NK-92 treated with Interleukin-12 subunit alpha and Interleukin-12 subunit beta, amount 100 ng/mL, for 24 hours (cell line): Measurements from ENCODE around the gene NKAIN2.

ENCODE experiments used
- DNase-seq: peaks from one replicate; lab custom pipeline; 2025; lab: John Stamatoyannopoulos, UW

NKAIN2 gene

DNA sequence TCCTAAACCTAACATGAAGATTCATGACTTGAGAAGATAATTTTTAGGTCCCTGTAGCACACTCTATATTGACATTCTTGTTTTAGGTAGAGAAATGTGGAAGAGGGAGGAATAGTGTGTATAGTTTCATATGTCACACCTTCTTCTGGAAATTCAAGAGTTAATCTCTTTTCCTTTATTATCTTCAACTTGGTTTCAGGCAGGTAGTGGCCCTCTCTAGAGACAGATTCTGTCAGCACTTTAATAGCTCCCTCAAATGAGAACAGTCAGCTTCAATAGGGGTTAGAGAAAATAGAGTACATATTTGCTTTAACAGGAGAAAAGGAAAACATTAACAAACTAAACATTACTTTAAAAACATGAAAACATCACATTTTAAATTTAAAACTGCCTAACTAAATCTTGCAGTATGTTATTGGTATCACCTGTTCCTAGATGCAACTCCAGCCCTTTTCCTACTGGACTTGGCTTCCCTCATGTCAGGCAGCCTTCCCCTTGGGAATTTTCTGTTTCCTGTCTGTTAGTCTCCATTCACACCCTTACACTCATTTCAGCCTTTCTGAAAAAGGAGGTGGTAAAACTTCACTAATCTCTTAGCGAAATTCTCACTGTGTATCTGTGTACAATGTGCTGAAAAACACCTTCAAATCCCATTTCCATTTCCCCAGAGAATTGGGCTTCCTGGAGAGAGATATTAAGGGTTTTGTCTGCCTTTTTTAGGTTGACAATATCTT is 966.3 kb downstream of the NKAIN2 start:
- DNase-seq = no peak

DNA sequence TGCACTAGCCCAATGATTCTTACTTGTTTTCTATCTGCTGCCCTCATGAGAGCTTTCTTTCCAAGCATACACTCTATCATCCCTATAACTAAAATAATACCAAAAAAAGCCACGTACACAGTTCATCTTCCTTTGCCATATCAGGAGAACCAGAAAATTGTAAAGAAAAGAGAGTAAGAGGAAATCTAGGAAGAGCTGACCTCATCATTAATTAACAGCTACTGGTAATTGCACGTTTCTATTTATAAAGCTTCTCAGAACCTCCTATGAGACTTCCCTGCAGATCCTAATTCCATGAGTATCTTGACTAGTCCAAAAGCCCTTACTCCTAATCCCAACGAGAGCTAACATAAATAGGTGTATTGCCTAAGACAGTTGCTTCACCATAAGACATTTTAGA is 967.1 kb downstream of the NKAIN2 start:
- DNase-seq = no peak

DNA sequence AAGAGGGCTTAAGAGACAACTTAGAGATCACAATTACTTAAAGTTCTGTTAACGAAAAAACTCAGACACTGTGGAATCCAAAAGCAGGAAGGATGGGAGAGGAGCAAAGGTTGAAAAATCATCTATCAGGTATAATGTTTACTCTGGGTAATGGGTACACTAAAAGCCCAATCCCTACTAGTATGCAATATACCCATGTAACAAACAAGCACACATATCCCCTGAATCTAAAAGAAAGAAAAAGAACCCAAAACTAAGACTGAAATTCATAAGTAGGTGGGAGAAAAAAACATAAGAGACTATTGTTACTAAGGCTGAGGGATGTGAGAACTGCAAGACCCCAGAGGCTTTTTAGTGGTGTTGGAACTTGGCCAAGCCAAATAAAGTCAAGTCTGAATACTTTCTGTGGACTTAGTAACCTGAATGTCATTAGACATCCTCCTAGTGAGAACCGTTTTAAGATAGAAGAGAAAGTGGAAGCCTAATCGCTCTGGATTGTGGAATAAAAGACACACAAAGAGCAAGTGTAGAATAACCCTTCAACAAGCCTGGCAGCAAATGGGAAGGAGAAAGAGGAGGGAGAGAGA is 969.2 kb downstream of the NKAIN2 start:
- DNase-seq = no peak

DNA sequence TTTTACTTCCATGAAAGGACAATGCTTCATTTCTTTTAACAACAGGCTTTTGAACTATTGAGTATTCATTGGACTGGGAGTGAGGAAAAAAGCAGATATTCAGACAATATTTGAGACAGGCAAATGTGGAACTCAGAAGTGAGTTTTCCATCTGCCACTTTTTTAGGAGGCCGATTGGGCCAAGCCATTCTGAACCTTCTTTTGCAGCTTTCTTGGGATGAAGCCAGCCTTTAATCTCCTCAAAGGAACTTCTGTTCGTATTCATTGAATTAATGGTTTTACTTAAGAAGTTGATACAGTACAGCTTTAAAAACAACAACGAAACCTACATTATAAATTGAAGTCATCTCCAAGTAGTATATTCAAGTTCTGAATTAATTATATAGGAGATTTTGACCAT is 971.5 kb downstream of the NKAIN2 start:
- DNase-seq = no peak

DNA sequence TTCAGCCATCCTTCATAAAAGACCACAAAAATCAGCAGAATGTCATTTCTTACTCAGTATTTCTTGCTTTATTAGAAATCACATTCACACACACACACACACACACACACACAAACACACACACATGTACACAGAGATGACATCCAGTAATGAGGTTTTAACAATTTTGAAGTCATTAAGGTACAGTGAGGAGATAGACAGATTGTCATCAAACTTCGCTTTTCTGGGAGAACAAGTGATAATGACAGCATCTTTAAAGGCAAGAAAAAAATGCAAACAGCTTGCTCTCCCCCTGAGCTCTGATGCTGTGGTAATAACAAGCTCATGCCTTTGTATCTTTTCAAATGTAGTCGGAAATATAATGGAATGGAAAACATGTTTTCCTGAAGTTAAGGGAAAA is 974.2 kb downstream of the NKAIN2 start:
- no peak for DNase-seq

DNA sequence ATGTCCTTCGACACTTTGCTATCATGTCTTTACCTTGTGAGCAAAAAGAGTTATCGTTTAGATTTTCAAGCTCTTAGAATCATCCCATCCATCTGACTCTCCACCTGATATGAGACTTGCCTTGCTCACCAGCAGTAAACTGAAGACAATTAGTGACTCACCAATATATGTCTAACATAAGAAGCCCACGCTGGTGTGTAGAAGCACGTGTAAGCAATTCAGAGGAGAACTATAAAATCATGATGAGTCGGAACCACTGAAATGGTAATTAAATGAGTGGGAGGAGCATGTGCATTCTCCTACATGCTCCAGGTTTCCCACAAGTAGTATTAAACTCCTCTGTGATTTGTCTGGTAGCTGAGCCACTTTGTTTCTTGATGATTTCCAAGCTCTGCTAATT is 977.0 kb downstream of the NKAIN2 start:
- DNase-seq = no peak

DNA sequence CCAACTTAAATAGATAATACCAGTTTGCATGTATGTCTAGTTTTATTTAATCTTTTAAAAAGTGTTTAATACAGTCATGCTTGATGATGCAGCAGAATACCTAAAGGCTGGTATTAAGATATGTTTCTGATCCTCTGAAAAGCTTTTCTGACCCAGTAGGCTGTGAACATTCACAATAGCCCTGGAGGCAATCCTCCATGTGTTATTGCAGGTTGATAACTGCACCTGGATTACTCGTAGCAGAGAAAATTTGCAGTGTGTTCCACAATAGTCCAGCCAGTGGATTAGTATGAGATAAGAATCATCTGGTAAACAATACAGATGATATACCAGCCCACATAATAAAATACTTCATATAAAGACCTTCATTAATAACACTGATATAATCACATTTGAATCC is 979.7 kb downstream of the NKAIN2 start:
- DNase-seq = no peak

DNA sequence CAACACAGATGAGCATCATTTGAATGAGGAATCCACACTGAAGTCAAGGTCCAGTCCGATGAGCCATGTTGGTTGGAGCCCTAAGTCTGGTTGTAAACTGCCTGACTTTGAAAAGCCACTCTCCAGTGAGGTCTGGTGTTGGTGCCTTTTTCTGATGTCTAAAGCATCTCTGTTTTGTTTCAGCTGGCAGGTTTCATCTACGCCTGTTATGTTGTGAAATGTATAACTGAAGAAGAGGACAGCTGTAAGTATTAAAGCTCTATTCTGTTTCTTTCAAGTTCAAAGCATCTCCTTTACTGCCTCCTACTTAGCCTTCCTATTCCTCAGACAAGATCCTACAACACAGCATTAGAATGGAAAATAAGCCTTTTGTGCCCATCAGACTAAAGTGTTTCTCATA is 987.5 kb downstream of the NKAIN2 start:
- DNase-seq = no peak

DNA sequence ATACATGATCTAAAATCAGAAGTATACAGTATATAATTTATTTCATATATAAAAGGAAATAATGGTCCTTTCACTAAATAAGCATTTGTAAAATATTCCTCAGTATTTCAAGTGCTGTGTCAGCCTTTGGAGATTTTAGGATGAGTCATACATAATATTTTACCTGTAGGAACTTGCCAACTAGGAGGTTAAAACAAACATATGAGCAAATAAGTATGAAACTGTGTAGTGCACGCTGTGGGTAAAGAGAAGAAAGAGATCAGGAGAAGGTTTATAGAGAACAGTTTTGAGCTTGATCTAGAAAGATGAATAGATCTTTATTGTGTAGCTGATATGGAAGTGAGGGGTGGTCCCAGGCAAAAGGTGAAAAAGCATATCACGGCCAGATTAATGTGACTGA is 988.7 kb downstream of the NKAIN2 start:
- DNase-seq = no peak

DNA sequence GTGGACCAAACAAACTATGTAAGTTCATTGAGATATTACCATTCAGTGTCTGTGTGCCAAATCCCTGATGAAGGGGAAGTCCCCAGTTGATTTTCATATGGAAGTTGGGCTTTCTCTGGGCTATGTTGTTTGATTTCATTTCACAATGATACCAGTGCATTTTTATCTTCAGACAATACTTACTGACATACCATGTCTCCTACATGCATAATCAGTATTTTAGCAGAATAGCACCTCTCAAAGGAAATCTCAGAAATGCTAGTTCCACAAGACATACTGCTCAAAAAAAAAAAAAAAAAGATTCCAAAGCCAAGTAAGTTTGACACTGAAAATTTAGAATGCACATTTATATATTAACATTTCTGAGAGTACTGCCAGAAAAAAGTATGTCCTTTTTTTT is 989.7 kb downstream of the NKAIN2 start:
- DNase-seq = no peak

DNA sequence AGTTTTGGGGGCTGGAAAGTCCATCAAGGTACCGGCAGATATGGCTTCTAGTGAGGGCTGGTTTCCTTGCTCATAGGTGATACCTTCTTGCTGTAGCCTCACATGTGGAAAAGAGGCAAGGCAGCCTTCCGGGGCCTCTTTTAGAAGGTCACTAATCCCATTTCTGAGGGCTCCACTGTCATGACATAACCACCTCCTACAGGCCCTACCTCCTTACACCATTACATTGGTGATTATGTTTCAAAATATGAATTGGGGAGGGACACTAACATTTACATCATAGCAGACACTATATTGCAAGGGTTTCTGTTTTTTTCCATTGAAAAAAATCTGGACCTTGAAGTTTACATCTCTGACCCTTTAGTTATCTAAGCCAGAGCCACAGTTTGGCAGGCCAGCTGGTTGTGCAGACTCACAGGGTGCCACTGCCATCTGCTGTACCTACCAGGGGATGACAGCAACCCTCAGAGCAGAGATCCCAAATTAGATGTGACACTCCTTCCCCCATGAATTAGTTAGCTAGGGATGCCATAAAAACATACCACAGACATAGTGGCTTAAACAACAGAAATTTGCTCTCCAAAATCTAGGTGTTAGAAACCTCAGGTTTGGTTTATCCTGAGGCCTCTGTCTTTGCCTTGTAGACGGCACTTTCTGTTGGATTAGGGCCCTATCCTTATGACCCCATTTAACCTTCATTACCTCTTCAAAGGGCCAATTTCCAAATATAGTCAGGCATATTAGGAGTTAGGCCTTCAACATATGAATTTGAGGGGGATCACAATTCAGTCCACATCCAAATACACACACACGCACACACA is 992.2 kb downstream of the NKAIN2 start:
- DNase-seq = no peak

DNA sequence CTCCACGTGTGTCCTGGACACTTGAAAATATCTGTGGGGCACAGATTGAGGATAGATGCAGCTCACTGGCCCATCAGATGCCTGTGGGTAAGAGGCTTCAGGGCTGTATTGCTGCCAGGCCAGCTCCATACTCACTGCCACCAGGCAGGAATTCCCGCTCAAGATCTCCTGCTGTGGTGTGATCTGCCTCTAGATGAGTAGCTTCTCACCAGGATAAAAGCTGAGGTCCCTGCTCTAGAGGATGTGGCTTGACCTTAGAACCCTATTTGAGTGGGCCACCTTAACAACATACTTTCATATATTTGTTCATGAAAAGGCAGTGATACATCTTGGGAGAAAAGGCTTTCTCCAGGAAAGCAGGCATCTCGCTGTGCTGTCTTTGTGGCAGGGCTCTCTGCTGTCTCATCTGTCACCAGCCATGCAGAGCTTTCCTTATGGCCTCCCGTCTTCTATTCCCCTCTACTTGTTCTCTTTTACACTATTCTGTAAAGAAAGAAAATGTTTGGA is 992.9 kb downstream of the NKAIN2 start:
- DNase-seq = no peak

DNA sequence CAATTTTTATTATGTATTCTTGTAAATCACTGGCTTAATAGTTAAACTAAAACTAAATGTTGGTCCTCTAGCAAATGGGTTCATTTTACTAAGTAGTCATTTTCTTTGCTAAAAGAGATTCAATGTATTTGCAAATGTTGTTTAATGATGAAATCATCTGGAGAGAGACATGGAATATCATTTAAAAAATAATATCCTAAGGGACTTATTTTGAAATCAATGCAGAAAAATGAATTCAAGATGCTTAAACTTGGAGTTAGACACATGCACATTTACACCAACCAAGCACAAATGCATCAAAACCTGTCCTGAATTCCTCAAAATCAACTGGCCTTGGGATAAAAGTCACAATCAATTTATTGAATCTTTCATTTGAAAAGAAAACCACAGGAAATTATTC is 993.6 kb downstream of the NKAIN2 start:
- DNase-seq = no peak

DNA sequence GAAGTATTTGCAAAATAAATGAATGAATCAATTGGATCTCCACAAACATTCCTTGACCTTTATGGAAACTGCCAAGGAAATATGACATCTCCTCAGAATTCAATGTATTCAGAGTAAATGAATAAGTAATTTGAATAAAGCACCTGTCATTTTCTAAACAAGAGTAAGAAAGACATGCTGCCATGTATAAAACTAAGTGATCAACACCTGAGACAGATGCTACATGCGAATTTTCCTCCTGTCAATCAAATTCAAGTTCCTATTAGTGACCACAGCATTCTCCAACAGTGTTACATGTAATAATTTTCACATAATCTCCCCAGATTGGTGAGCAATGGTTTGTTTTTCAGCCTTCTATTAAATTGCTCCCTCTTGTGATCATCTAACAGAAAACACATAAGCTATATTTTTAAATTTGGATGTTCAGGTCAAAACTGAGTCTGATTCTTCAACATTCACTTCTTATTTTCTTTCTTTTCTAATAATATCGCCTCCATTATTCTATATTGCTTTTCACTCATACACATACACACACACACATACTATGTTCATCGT is 995.4 kb downstream of the NKAIN2 start:
- DNase-seq = no peak

DNA sequence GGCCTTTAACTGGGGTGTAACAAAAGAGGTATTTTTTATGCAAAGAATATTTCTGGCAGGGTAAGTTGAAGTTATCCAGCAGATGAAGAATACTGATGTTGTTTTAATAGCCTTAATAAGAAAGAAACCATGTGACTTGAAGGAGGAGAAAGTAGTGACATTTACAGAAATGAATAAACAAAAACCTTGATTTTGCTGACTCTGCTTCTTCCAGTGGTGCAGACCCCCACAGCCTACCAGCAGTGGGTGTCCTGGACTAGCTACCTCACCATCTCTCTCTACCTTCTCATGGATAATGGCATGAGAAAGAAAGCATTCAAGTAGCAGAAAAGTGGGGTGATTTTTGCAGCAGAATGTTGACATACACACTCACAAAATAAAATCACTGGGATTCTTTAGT is 996.0 kb downstream of the NKAIN2 start:
- no peak for DNase-seq

DNA sequence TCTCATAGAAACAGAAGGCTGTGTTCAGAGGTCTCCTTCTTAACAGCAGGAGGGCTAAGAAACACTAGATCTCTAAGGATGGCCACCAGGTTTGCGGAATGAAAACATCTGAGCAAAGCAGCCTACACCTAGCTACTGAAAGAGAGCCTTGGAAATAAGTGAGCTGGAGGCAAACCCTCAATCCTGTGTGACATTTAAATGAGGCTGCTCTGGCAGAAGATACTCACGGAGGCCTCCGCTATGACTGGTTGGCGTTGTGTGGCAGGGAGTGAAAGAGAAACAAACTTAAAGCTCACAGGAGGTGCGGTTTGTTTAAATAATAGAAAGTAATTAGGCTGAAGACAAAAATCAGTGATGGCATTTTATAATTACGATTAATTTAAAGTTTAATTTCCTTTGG is 996.6 kb downstream of the NKAIN2 start:
- no peak for DNase-seq

DNA sequence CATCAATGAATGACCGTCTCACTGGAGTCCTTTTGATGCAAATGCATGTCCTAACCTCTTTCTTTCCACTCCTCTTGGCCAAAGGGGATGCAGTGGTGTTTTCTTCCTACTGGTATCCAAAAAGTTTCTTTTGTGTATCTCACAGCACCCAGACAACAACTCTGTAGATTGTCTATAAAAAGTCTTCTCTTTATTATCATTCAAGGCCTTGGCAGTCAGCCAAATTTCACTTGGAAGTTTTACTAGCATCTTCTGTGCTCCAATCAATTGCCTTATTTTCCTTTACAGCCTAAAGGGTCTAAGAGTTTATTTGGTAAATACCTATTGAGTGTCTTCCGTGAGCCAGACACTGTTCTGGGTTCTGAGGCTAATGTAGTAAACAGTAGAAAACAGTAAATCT is 1008.4 kb downstream of the NKAIN2 start:
- DNase-seq = no peak

DNA sequence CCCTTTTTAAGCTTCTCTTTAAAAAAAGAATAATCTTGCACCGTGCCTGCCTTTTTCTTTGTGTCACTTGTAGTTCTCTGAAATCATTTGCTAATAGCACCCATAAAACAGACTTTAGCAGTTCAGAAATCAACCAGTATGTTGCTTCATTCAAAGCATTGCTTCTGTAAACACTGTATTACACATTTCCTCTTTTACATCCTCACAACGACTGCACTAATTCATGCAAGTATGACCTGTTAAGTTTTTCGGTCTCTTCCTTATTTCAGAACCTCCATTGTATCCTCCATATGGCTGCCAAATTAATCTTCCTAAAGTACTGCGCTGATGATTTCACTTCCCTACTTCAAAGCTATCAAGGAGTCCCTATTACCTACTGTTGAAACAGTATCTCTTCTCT is 1015.7 kb downstream of the NKAIN2 start:
- no peak for DNase-seq

DNA sequence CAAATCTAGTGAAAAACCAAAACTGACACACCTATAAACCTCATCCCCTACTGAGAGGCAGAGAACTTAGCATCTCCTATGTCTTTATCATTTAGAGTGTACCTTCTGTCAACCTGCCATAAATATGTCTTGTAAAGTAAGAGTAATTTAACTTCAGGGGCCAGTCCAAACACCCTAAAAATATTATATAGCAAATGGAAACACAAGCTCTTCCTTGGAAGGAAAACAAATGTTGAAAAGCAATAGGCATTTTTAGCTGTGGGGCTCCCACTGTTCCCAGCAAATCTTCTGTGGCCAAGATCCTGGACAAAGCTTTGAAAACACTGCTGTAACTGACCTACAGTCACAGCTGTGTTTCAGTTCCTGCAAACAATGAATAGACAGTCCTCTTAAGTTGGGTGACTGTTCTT is 1018.5 kb downstream of the NKAIN2 start:
- no peak for DNase-seq

DNA sequence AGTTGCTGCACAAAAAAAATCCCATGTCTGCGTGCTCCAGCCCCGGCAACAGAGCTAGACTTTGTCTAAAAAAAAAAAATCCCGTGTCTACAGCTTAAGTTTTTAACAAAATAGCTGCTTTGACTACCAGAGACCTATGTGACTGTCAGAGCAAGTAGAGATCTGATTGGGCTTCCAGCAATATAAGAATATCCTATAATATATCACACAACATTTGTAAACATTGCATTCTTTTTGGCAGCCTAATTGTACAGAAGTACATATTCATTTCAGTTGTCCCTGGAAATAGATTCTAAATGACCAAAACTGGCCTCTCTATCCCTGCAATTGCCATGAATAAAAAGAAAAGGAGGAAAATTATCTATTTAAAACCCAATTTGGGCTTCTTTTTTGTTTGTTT is 1019.1 kb downstream of the NKAIN2 start:
- DNase-seq = no peak

DNA sequence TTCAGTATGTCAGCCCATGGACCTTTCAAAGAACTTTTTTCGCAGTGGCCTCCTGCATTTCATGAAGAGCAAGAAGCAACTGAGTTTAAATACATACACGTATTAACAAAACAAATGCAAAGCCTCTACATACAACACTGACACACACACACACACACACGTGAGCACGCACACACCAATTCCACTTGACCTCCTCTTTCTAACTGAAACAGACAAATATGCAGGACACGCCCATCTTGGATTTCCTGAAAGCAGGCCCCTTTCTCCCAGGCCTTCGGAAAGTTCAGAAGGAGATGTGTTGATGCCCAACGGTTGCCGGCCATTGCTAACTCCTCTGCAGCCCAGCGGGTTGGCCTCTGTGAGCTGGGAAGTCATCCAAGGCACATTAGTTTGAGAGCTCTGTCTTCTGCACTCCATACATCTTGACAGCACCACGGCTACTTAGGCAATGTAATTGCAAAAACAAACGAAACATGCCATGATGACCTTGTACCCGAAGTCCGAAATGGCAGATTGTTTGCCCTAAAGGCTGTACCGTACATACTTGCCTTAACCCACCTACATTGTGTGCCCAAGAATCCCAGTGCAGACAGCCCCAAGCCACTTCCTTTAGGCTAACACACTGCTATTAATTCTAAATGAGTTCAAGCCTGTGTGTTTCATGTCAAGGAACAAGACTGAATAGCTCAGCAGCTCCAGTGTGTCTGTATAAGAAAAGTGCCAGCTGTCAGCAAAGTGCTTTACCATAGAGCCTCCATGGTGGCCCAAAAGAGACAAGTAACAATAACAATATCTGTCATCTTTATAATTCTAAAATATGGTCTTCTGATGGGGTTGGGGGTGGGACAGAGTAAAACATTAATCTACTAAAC is 1019.8 kb downstream of the NKAIN2 start:
- DNase-seq = no peak

DNA sequence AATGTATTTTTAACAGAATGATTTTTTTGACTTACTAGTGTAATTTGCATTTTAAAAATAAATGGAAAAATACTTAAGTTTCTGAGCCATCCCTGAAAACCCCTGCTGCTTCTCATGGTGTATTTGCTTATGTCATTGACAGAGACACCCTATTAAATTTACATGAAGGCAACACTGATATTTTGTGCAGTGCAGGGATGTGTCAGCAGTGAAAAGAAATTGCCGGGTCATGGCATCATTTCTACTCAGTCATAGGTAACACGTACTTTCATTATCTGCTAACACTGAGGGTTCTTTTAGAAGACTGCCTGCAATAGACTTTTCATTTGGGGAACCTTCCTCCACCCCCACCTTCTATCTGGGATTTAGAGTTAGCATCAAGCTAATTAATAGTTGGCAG is 1021.9 kb downstream of the NKAIN2 start:
- no peak for DNase-seq
